Heart left ventricle (tissue), 16 donors: Measurements from ENCODE around the gene CTNNA3. TPM values are rescaled to one million over a fixed set of nuclear protein-coding genes. Genes with fewer than 3 reads are reported as not detected.

ENCODE experiments used
- ATAC-seq, 4 donors: fragments of 200-7000 bp; cut with Tn5 transposase; one replicate each; pipeline ENCODE4 v1.9.1; 2020 to 2022; ENCODE audit warnings: moderate library complexity in 4 of 4, mild to moderate bottlenecking in 3 of 4, moderate number of reproducible peaks in 1 of 4
- DNase-seq, 5 donors: peaks; one replicate each; pipeline ENCODE4 v3.0.0-alpha.2; 2020
- H3K27ac ChIP-seq, 12 donors: fragments of 200-600 bp; sonication (generic) in 4 of 12; one replicate each; pipeline versions ENCODE4 v1.5.0 to v1.8.0; 2016 to 2022; ENCODE audit warnings: mild to moderate bottlenecking in 2 of 12
- H3K27me3 ChIP-seq, 9 donors: fragments of 200-600 bp; sonication (generic) in 2 of 9; one replicate each; pipeline versions ENCODE4 v1.5.1 to v1.8.0; 2016 to 2022; ENCODE audit warnings: mild to moderate bottlenecking in 3 of 9
- H3K36me3 ChIP-seq, 9 donors: fragments of 200-600 bp; sonication (generic) in 2 of 9; one replicate each; pipeline versions ENCODE4 v1.5.0 to v1.8.0; 2018 to 2022; ENCODE audit warnings: mild to moderate bottlenecking in 2 of 9
- H3K4me1 ChIP-seq, 12 donors: fragments of 200-600 bp; sonication (generic) in 4 of 12; one replicate each; pipeline versions ENCODE4 v1.5.0 to v1.8.0; 2016 to 2022; ENCODE audit warnings: mild to moderate bottlenecking in 3 of 12
- H3K4me3 ChIP-seq, 12 donors: fragments of 200-600 bp; sonication (generic) in 4 of 12; one replicate each; pipeline versions ENCODE4 v1.5.0 to v1.8.0; 2017 to 2022; ENCODE audit warnings: mild to moderate bottlenecking in 9 of 12, moderate library complexity in 4 of 12
- H3K9me3 ChIP-seq, 12 donors: fragments of 200-600 bp; sonication (generic) in 4 of 12; one replicate each; pipeline versions ENCODE4 v1.5.0 to v1.8.0; 2016 to 2022; ENCODE audit warnings: mild to moderate bottlenecking in 1 of 12
- CTCF ChIP-seq, 12 donors: fragments of 200-600 bp; sonication (generic) in 4 of 12; IDR thresholded peaks; one replicate each; pipeline versions ENCODE4 v1.5.0 to v1.8.0; 2018 to 2022; ENCODE audit warnings: antibody characterized with exemption in 12 of 12, mild to moderate bottlenecking in 5 of 12
- POLR2A ChIP-seq, 2 donors: fragments of 450-650 bp; IDR thresholded peaks; one replicate each; pipeline ENCODE4 v1.6.1; 2017; ENCODE audit warnings: antibody characterized with exemption in 2 of 2, mild to moderate bottlenecking in 2 of 2, moderate library complexity in 2 of 2
- WGBS, 4 donors: extraction: QIAGEN DNeasy Blood & Tissue Kit in 2 of 4; methylation state at CpG; one replicate each; pipeline versions ENCODE4 v1.1.5 to v1.1.7; 2013 to 2018; 5-methylcytosine and 5-hydroxymethylcytosine counted together
- intact Hi-C, 10 donors: fragments of 100-400 bp; cut with DNase I; formaldehyde crosslinking; loops; one replicate each; pipeline versions ENCODE4 v1.11.1 to v1.14.2; 2022
- polyA plus RNA-seq, 2 donors: library from polyadenylated mRNA; stranded (reverse); fragments of 200-250 nt; gene quantifications; one replicate each; pipeline ENCODE4 v1.2.3, GENCODE V29; 2013
- total RNA-seq, 9 donors: library from RNA; depleted of rRNA in 2 of 9; stranded (reverse); fragments of >200 nt in 2 of 9; fragmentation: NEBNext Ultra II Directional in 3 of 9; extraction: Animal tissue kit (Norgen Biotek cat#: 25700) in 3 of 9; gene quantifications; one replicate each; pipeline versions ENCODE4 v1.1.0 to v1.2.4, GENCODE V29; 2016 to 2023
- donor health status: ischemic (EF 13 %, LVEDD 7.1; RV severe dilation, severe dysfunction).
- donor health status: healthy with polysubstance abuse.
- donor health status: DM: no; HTN: yes; CAD: no.
- donor health status: DM: no; HTN: no; CAD: no.
- donor health status: ischemic (EF 25% LVEDD 6.9; RV normal size, moderate dysfunction).
- donor health status: ischemic (EF 25% LVEDD 5.7; RV mildly dilated, moderate dysfunction).
- donor health status: healthy.
- donor health status: DM: yes; HTN: yes; CAD: no.
- donor health status: ischemic (EF 35%, LVEDD 5.7; RV mildly dilated, moderate dysfunction).
- donor health status: nonischemic (EF 11% LVEDD 7.7; RV severe dilation, severe dysfunction).
- donor health status: DM: yes; HTN: yes; CAD: no.
- donor health status: PGD.
- donor health status: ischemic (EF 29% LVEDD 5.4; RV normal size, mild dysfunction).
- donor health status: nonischemic (EF 23%, LVEDD 6.1; RV moderate dilation, normal function).

CTNNA3 gene
- total and polyA plus RNA-seq, 11 donors = 4.8 to 200 (median 99.0) TPM

- no peak overlapping the region for H3K27ac ChIP-seq
- TF ChIP-seq CTCF (IDR thresholded peaks at IDR 0.05) = no peak
- no peak for TF ChIP-seq POLR2A (IDR thresholded peaks at IDR 0.05)
- H3K4me3 ChIP-seq = no peak overlapping the region
- ATAC-seq (no peak), DNase-seq (no peak)
- H3K27me3 ChIP-seq = no peaks in the 10 kb centered on the region
- no peaks in the 10 kb centered on the region for H3K36me3 ChIP-seq
- intact Hi-C loops = no loop called here
- peaks cover 0 to 6% (median 0%) of the 10 kb centered on the region in 12 donors for H3K4me1 ChIP-seq
- 56 to 81% (median 68%) methylated on average over 1 of the region's 1 CpG for WGBS, 4 donors
- H3K9me3 ChIP-seq = no peaks in the 10 kb centered on the region
These were observed 852.6 kb downstream of the CTNNA3 start for GRCh38 chr10:66843396-66843795.

- H3K27me3 ChIP-seq = no peaks in the 10 kb centered on the region
- ATAC-seq (no peak), DNase-seq (no peak)
- TF ChIP-seq CTCF (IDR thresholded peaks at IDR 0.05) (no peak), POLR2A (IDR thresholded peaks at IDR 0.05) (no peak)
- H3K4me3 ChIP-seq = no peak overlapping the region
- peaks cover 0 to 9% (median 0%) of the 10 kb centered on the region in 12 donors for H3K4me1 ChIP-seq
- H3K9me3 ChIP-seq = no peaks in the 10 kb centered on the region
- no peaks in the 10 kb centered on the region for H3K36me3 ChIP-seq
- H3K27ac ChIP-seq = no peak overlapping the region
- WGBS, 4 donors = 88 to 92% (median 90%) methylated on average over 4 of the region's 4 CpGs
- intact Hi-C loops = no loop called here
These were observed 853.1 kb downstream of the CTNNA3 start for GRCh38 chr10:66842867-66843266.

GRCh38 chr10:66842371-66842770, 853.6 kb downstream of the CTNNA3 start:
- WGBS, 4 donors = 70 to 81% (median 77%) methylated on average over 2 of the region's 2 CpGs
- ATAC-seq (no peak), DNase-seq (no peak)
- intact Hi-C loops = no loop called here
- Histone ChIP-seq H3K4me3 (no peak overlapping the region), H3K27ac (no peak overlapping the region), H3K27me3 (no peaks in the 10 kb centered on the region), H3K36me3 (no peaks in the 10 kb centered on the region), H3K4me1 (peaks cover 0 to 9% (median 0%) of the 10 kb centered on the region in 12 donors), H3K9me3 (no peaks in the 10 kb centered on the region)
- TF ChIP-seq CTCF (IDR thresholded peaks at IDR 0.05) (no peak), POLR2A (IDR thresholded peaks at IDR 0.05) (no peak)

GRCh38 chr10:66838656-66839055, 857.3 kb downstream of the CTNNA3 start:
- Histone ChIP-seq H3K36me3 (no peaks in the 10 kb centered on the region), H3K4me3 (no peak overlapping the region), H3K4me1 (peaks cover 0 to 26% (median 2%) of the 10 kb centered on the region in 12 donors), H3K27me3 (no peaks in the 10 kb centered on the region), H3K9me3 (no peaks in the 10 kb centered on the region), H3K27ac (no peak overlapping the region)
- intact Hi-C loops = no loop called here
- ATAC-seq = no peak
- DNase-seq = no peak
- TF ChIP-seq POLR2A (IDR thresholded peaks at IDR 0.05) (no peak), CTCF (IDR thresholded peaks at IDR 0.05) (no peak)
- WGBS, 4 donors = 90 to 95% (median 92%) methylated on average over 3 of the region's 3 CpGs
